Left ventricle myocardium inferior (tissue), 1 donor: ENCODE measurements around the gene IFI27L2. TPM values are rescaled to one million over a fixed set of nuclear protein-coding genes. Genes with fewer than 3 reads are reported as not detected.
A peak's percentile ranks its signal among the peaks of the same experiment; 100 is the strongest.

Experiments
- DNase-seq: peaks from one replicate; pipeline ENCODE4 v3.0.0-alpha.2; 2020
- H3K27ac ChIP-seq: fragments of 200-600 bp; replicated peaks from 2 replicates; pipeline ENCODE4 v1.8.0; 2021
- H3K27me3 ChIP-seq: fragments of 200-600 bp; 2 replicates; pipeline ENCODE4 v1.8.0; 2021; ENCODE audit warnings: low read depth
- H3K36me3 ChIP-seq: fragments of 200-600 bp; 2 replicates; pipeline ENCODE4 v1.8.0; 2021
- H3K4me1 ChIP-seq: fragments of 200-600 bp; 2 replicates; pipeline ENCODE4 v1.8.0; 2021
- H3K4me3 ChIP-seq: fragments of 200-600 bp; 2 replicates; pipeline ENCODE4 v1.8.0; 2021; ENCODE audit warnings: mild to moderate bottlenecking, moderate library complexity
- H3K9me3 ChIP-seq: fragments of 200-600 bp; replicated peaks from 2 replicates; pipeline ENCODE4 v1.8.0; 2021
- intact Hi-C: fragments of 100-400 bp; cut with micrococcal nuclease; formaldehyde crosslinking; loops from one replicate; pipeline ENCODE4 v1.11.0; 2022
- total RNA-seq: library from RNA; stranded (reverse); fragmentation: NEBNext Ultra II Directional; extraction: Animal tissue kit (Norgen Biotek cat#: 25700); gene quantifications from one replicate; pipeline ENCODE4 v1.2.1, GENCODE V29; 2021
- TF ChIP-seq, protein P1 (sequence below): fragments of 200-600 bp; IDR thresholded peaks from 2 replicates; pipeline ENCODE4 v1.8.0; 2021; ENCODE audit warnings: antibody characterized with exemption, mild to moderate bottlenecking, borderline replicate concordance
- donor health status: DM: no; HTN: yes; CAD: no; lungs with severe emphysema.

Gene IFI27L2
- total RNA-seq, 1 donor from 2014 or later = 56.6 TPM

GRCh38 chr14:94136575-94137331 lies 7.3 kb upstream of the IFI27L2 start:
- intact Hi-C loops = loop anchor here (10.0 kb wide), 1 partner anchor 102 kb away; no protein-coding TSS in a partner anchor
- H3K9me3 ChIP-seq = peaks cover 10% of the 10 kb centered on the region
- no peak overlapping the region for H3K4me3 ChIP-seq
- no peaks in the 10 kb centered on the region for H3K36me3 ChIP-seq
- no peak overlapping the region for H3K27ac ChIP-seq
- peak; percentile 86 for DNase-seq
- peaks cover 3% of the 10 kb centered on the region for H3K4me1 ChIP-seq
- peaks cover 22% of the 10 kb centered on the region for H3K27me3 ChIP-seq
- TF ChIP-seq, protein P1, sequence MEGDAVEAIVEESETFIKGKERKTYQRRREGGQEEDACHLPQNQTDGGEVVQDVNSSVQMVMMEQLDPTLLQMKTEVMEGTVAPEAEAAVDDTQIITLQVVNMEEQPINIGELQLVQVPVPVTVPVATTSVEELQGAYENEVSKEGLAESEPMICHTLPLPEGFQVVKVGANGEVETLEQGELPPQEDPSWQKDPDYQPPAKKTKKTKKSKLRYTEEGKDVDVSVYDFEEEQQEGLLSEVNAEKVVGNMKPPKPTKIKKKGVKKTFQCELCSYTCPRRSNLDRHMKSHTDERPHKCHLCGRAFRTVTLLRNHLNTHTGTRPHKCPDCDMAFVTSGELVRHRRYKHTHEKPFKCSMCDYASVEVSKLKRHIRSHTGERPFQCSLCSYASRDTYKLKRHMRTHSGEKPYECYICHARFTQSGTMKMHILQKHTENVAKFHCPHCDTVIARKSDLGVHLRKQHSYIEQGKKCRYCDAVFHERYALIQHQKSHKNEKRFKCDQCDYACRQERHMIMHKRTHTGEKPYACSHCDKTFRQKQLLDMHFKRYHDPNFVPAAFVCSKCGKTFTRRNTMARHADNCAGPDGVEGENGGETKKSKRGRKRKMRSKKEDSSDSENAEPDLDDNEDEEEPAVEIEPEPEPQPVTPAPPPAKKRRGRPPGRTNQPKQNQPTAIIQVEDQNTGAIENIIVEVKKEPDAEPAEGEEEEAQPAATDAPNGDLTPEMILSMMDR = peak; percentile 99

DNA sequence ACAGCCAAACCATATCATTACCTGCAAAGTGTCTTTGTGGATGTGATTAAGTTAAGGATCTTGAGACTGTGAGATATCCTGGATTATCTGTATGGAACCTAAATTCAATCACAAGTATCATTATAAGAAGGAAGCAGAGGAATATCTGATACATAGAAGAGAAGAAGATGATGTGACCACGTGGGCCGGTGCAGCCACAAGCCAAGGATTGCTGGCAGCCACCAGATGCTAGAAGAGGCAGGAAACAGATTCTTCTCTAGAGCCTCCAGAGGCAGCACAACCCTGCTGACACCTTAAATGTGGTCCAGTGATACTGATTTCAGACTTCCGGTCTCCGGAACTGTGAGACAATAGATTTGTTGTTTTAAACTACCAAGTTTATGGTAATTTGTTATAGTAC lies 6.1 kb upstream of the IFI27L2 start:
- intact Hi-C loops = loop anchor here (10.0 kb wide), 1 partner anchor 101 kb away; no protein-coding TSS in a partner anchor
- TF ChIP-seq, protein P1 = no peak
- Histone ChIP-seq H3K4me1 (peaks cover 4% of the 10 kb centered on the region), H3K27me3 (peaks cover 22% of the 10 kb centered on the region), H3K27ac (no peak overlapping the region), H3K9me3 (peaks cover 10% of the 10 kb centered on the region), H3K4me3 (no peak overlapping the region), H3K36me3 (no peaks in the 10 kb centered on the region)
- no peak for DNase-seq

GRCh38 chr14:94132285-94132887 lies 3.0 kb upstream of the IFI27L2 start:
- Histone ChIP-seq H3K4me3 (no peak overlapping the region), H3K36me3 (no peaks in the 10 kb centered on the region), H3K27ac (no peak overlapping the region), H3K27me3 (peaks cover 5% of the 10 kb centered on the region), H3K9me3 (peaks cover 10% of the 10 kb centered on the region), H3K4me1 (peaks cover 20% of the 10 kb centered on the region)
- DNase-seq = no peak
- TF ChIP-seq, protein P1 = peak; percentile 85
- intact Hi-C loops = loop anchor here (10.0 kb wide), 1 partner anchor 98 kb away; no protein-coding TSS in a partner anchor

DNA sequence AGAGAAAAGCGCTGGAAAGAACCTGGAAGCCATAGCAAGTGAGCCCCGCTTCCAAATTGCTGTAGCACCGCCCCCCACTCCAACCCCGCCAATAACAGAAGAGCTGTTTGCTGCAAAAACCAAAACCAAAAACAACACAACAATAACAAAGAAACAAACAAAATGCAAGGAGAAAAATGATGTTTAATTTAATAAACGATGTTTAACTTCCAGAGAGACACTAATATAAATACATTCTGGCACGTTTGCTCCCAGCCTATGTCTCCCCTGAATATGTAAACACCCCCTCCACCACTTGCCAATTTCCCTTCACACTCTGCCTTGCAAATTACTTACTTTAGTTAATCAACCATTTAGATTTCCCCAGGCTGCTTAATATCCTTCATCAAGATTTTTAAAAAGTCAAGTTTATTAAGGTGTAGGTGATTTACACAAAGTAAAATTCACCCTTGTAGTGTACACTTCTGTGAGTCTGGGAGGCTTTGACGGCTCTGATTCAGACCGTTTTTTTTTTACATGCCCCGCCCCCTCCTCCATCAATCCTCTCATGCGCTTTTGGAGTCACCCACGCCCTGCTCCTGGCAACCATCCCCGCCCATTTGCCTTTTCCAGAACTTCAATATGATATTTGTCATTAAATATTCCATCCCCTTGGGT lies 482 bp upstream of the IFI27L2 start:
- Histone ChIP-seq H3K27ac (peak overlapping the region; percentile 85), H3K27me3 (no peaks in the 10 kb centered on the region), H3K4me3 (peak overlapping the region; percentile 72), H3K4me1 (peaks cover 17% of the 10 kb centered on the region), H3K9me3 (no peaks in the 10 kb centered on the region), H3K36me3 (no peaks in the 10 kb centered on the region)
- TF ChIP-seq, protein P1 = no peak
- intact Hi-C loops = loop anchor here (10.0 kb wide), 1 partner anchor 95 kb away; no protein-coding TSS in a partner anchor
- peak; percentile 50 for DNase-seq

GRCh38 chr14:94128216-94128839 lies 1.1 kb downstream of the IFI27L2 start:
- Histone ChIP-seq H3K36me3 (no peaks in the 10 kb centered on the region), H3K4me3 (peak overlapping the region; percentile 72), H3K27ac (no peak overlapping the region), H3K9me3 (no peaks in the 10 kb centered on the region), H3K27me3 (no peaks in the 10 kb centered on the region), H3K4me1 (peaks cover 17% of the 10 kb centered on the region)
- TF ChIP-seq, protein P1 = no peak
- intact Hi-C loops = no loop called here
- DNase-seq = no peak
